ENCODE data around the gene MYL7. TPM values are rescaled to one million over a fixed set of nuclear protein-coding genes. Genes with fewer than 3 reads are reported as not detected.

MYL7 gene
- total RNA-seq, 4 donors from 2014 or later = not detected

- no peak for DNase-seq
- Histone ChIP-seq H3K4me1 (no peaks in the 10 kb centered on the region), H3K9me3 (no peaks in the 10 kb centered on the region), H3K36me3 (peaks cover 9 to 21% of the 10 kb centered on the region in 2 donors), H3K4me3 (replicated peaks in 1 of 3) (no peak overlapping the region), H3K27me3 (no peaks in the 10 kb centered on the region), H3K27ac (no peak overlapping the region)
- TF ChIP-seq CTCF (IDR thresholded peaks at IDR 0.05) (no peak), POLR2A (IDR thresholded peaks at IDR 0.05) (no peak)
- WGBS, 2 donors = 86 to 94% methylated on average over 12 to 15 of the region's 25 CpGs
- intact Hi-C loops (cut with DNase I) = loop anchor here (5.0 kb wide), 1 partner anchor 40 kb away; no protein-coding TSS in a partner anchor
Measured at GRCh38 chr7:44116789-44117666, 24.1 kb downstream of the MYL7 start.

- TF ChIP-seq CTCF (IDR thresholded peaks at IDR 0.05) = no peak
- TF ChIP-seq POLR2A (IDR thresholded peaks at IDR 0.05) = no peak
- 85 to 95% methylated on average over 11 to 13 of the region's 17 CpGs for WGBS, 2 donors
- H3K36me3 ChIP-seq = peaks cover 9 to 18% of the 10 kb centered on the region in 2 donors
Measured at GRCh38 chr7:44116087-44116788, 24.9 kb downstream of the MYL7 start.

GRCh38 chr7:44114586-44115310 is 26.4 kb downstream of the MYL7 start:
- H3K36me3 ChIP-seq = peaks cover 2 to 12% of the 10 kb centered on the region in 2 donors
- no peak overlapping the region for H3K27ac ChIP-seq
- TF ChIP-seq CTCF (IDR thresholded peaks at IDR 0.05) (no peak), POLR2A (IDR thresholded peaks at IDR 0.05) (no peak)
- no peaks in the 10 kb centered on the region for H3K27me3 ChIP-seq
- intact Hi-C loops (cut with DNase I) = loop anchor here (5.0 kb wide), 1 partner anchor 37 kb away; no protein-coding TSS in a partner anchor
- H3K4me1 ChIP-seq = no peaks in the 10 kb centered on the region
- H3K9me3 ChIP-seq = no peaks in the 10 kb centered on the region
- 91 to 93% methylated on average over 10 to 12 of the region's 12 CpGs for WGBS, 2 donors
- DNase-seq = no peak
- no peak overlapping the region for H3K4me3 ChIP-seq (replicated peaks in 1 of 3)

More at GRCh38 chr7:44116087-44116788, 24.9 kb downstream of the MYL7 start:
- H3K27ac ChIP-seq = no peak overlapping the region
- H3K9me3 ChIP-seq = no peaks in the 10 kb centered on the region
- intact Hi-C loops (cut with DNase I) = loop anchor here (5.0 kb wide), 1 partner anchor 39 kb away; no protein-coding TSS in a partner anchor
- no peak overlapping the region for H3K4me3 ChIP-seq (replicated peaks in 1 of 3)
- no peak for DNase-seq
- H3K27me3 ChIP-seq = no peaks in the 10 kb centered on the region
- no peaks in the 10 kb centered on the region for H3K4me1 ChIP-seq

GRCh38 chr7:44113764-44114354 is 27.3 kb downstream of the MYL7 start:
- H3K4me3 ChIP-seq (replicated peaks in 1 of 3) = no peak overlapping the region
- WGBS, 2 donors = 94 to 95% methylated on average over 7 to 24 of the region's 24 CpGs
- H3K27ac ChIP-seq = no peak overlapping the region
- TF ChIP-seq POLR2A (IDR thresholded peaks at IDR 0.05) (no peak), CTCF (IDR thresholded peaks at IDR 0.05) (no peak)
- peaks cover 0 to 12% of the 10 kb centered on the region in 2 donors for H3K36me3 ChIP-seq
- no peaks in the 10 kb centered on the region for H3K9me3 ChIP-seq
- DNase-seq = no peak
- no peaks in the 10 kb centered on the region for H3K27me3 ChIP-seq
- intact Hi-C loops (cut with DNase I) = no loop called here
- no peaks in the 10 kb centered on the region for H3K4me1 ChIP-seq

Data from thyroid gland (tissue), 4 donors.